Heart right ventricle (tissue), 16 donors: ENCODE results near the gene SRSF7. TPM values are rescaled to one million over a fixed set of nuclear protein-coding genes. Genes with fewer than 3 reads are reported as not detected.
A peak's percentile ranks its signal among the peaks of the same experiment; 100 is the strongest.
"Not testable (repeated sequence)": the region's sequence is repeated elsewhere in the genome, so short reads cannot be mapped to it uniquely, and the experiment has no call there.

Experiments
- ATAC-seq, 8 donors: fragments of 200-7000 bp; cut with Tn5 transposase; one replicate each; pipeline ENCODE4 v1.9.1; 2020; ENCODE audit warnings: mild to moderate bottlenecking in 8 of 8, moderate library complexity in 8 of 8, moderate number of reproducible peaks in 1 of 8
- DNase-seq, 2 donors: peaks; one replicate each; pipeline ENCODE4 v3.0.0-alpha.2; 2020
- H3K27ac ChIP-seq, 10 donors: fragments of 200-600 bp; sonication (generic) in 2 of 10; one replicate each; pipeline versions ENCODE4 v1.5.0 to v1.8.0; 2020 to 2022; ENCODE audit warnings: mild to moderate bottlenecking in 3 of 10
- H3K27me3 ChIP-seq, 7 donors: fragments of 200-600 bp; one replicate each; pipeline ENCODE4 v1.8.0; 2021 to 2022; ENCODE audit warnings: mild to moderate bottlenecking in 2 of 7
- H3K36me3 ChIP-seq, 9 donors: fragments of 200-600 bp; sonication (generic) in 1 of 9; one replicate each; pipeline versions ENCODE4 v1.5.0 to v1.8.0; 2020 to 2022; ENCODE audit warnings: mild to moderate bottlenecking in 2 of 9
- H3K4me1 ChIP-seq, 9 donors: fragments of 200-600 bp; sonication (generic) in 1 of 9; one replicate each; pipeline versions ENCODE4 v1.5.0 to v1.8.0; 2020 to 2022; ENCODE audit warnings: mild to moderate bottlenecking in 4 of 9
- H3K4me3 ChIP-seq, 10 donors: fragments of 200-600 bp; sonication (generic) in 2 of 10; one replicate each; pipeline versions ENCODE4 v1.5.0 to v1.8.0; 2020 to 2022; ENCODE audit warnings: mild to moderate bottlenecking in 7 of 10, moderate library complexity in 2 of 10
- H3K9me3 ChIP-seq, 11 donors: fragments of 200-600 bp in 10 of 11; sonication (generic) in 2 of 11; one replicate each; pipeline versions ENCODE4 v1.5.0 to v1.8.0; 2013 to 2022; ENCODE audit warnings: mild to moderate bottlenecking in 2 of 11, control low read depth in 1 of 11, moderate library complexity in 1 of 11
- CTCF ChIP-seq, 9 donors: fragments of 200-600 bp; sonication (generic) in 2 of 9; IDR thresholded peaks; one replicate each; pipeline versions ENCODE4 v1.5.0 to v1.8.0; 2021 to 2022; ENCODE audit warnings: antibody characterized with exemption in 9 of 9, mild to moderate bottlenecking in 5 of 9, moderate library complexity in 1 of 9
- WGBS, 2 donors: extraction: QIAGEN DNeasy Blood & Tissue Kit; methylation state at CpG; one replicate each; pipeline ENCODE4 v1.1.7; 2013; ENCODE audit warnings: inconsistent platforms in 1 of 2; 5-methylcytosine and 5-hydroxymethylcytosine counted together
- intact Hi-C, 10 donors: fragments of 100-400 bp; cut with DNase I; formaldehyde crosslinking; loops; one replicate each; pipeline versions ENCODE4 v1.11.1 to v1.14.2; 2022
- polyA plus RNA-seq, 2 donors: library from polyadenylated mRNA; stranded (reverse); fragments of 200-250 nt; gene quantifications; one replicate each; pipeline ENCODE4 v1.2.3, GENCODE V29; 2013
- total RNA-seq, 10 donors: library from RNA; stranded (reverse); fragmentation: NEBNext Ultra II Directional in 3 of 10; extraction: Animal tissue kit (Norgen Biotek cat#: 25700) in 3 of 10; gene quantifications; one replicate each; pipeline versions ENCODE4 v1.2.1 to v1.2.4, GENCODE V29; 2021 to 2023
- donor health status: Arrhythmogenic right ventricular cardiomyopathy.
- donor health status: ischemic (EF 13 %, LVEDD 7.1; RV severe dilation, severe dysfunction).
- donor health status: healthy with polysubstance abuse.
- donor health status: DM: no; HTN: yes; CAD: no.
- donor health status: DM: no; HTN: no; CAD: no.
- donor health status: ischemic (EF 25% LVEDD 6.9; RV normal size, moderate dysfunction).
- donor health status: ischemic (EF 25% LVEDD 5.7; RV mildly dilated, moderate dysfunction).
- donor health status: healthy.
- donor health status: DM: yes; HTN: yes; CAD: no.
- donor health status: Ischemic cardiomyopathy.
- donor health status: ischemic (EF 35%, LVEDD 5.7; RV mildly dilated, moderate dysfunction).
- donor health status: nonischemic (EF 11% LVEDD 7.7; RV severe dilation, severe dysfunction).
- donor health status: DM: yes; HTN: yes; CAD: no.
- donor health status: PGD.
- donor health status: ischemic (EF 29% LVEDD 5.4; RV normal size, mild dysfunction).
- donor health status: nonischemic (EF 23%, LVEDD 6.1; RV moderate dilation, normal function).

The SRSF7 gene
- total and polyA plus RNA-seq, 12 donors, result 33.2 to 98.8 (median 49.5) TPM

DNA sequence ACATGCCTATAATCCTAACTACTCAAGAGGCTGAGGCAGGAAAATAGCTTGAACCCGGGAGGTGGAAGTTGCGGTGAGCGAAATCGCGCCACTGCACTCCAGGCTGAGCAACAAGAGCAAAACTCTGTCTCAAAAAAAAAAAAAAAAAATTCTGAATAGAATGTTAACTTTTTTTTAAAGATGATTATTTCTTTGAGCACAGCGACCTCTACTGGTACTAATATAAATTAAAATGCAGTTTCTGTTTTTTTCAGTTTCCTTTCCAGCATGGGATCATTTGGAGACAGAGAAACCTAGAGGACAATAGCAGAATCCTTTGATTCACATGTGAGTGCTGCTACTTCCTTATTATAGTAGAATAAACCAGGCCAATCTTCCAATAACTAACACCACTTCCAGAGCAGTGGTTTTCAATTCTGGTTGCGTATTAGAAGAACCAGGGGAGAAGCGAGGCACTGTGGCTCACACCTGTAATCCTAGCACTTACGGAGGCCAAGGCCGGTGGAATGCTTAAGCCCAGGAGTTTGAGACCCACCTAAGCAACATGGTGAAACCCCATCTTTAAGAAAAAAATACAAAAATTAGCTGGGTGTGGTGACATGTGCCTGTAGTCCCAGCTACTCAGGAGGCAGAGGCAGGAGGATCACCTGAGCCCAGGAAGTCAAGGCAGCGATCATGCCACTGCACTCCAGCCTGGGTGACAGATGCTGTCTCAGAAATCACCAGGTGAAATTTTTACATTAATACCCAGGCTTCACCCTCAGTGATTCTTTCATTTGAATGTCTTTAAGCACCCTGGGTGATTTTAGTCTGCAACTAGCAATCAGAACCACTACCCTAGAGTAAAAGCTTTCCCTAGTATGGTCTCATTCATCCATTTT lies 10.1 kb downstream of the SRSF7 start:
- ATAC-seq, result peak in 6 of 8 donors; percentile 12 to 47 (median 26)
- H3K27me3 ChIP-seq, result no peaks in the 10 kb centered on the region
- no peak for DNase-seq
- peaks cover 0 to 6% (median 0%) of the 10 kb centered on the region in 11 donors for H3K9me3 ChIP-seq
- intact Hi-C loops, result loop anchor here in 6 of 10 donors (1.0 to 10.0 kb wide), 9 partner anchors 69 to 426 kb away; no protein-coding TSS in a partner anchor
- peaks cover 0 to 58% (median 37%) of the 10 kb centered on the region in 9 donors for H3K4me1 ChIP-seq
- TF ChIP-seq CTCF (IDR thresholded peaks at IDR 0.05), result peak; percentile 48 to 76 (median 64)
- peaks cover 0 to 78% (median 25%) of the 10 kb centered on the region in 9 donors for H3K36me3 ChIP-seq
- WGBS, 2 donors, result 60 to 61% methylated on average over 11 of the region's 11 CpGs
- H3K4me3 ChIP-seq, result peak overlapping the region in 1 of 10 donors; percentile 9
- H3K27ac ChIP-seq, result peak overlapping the region in 5 of 10 donors; percentile 14 to 40 (median 38)

DNA sequence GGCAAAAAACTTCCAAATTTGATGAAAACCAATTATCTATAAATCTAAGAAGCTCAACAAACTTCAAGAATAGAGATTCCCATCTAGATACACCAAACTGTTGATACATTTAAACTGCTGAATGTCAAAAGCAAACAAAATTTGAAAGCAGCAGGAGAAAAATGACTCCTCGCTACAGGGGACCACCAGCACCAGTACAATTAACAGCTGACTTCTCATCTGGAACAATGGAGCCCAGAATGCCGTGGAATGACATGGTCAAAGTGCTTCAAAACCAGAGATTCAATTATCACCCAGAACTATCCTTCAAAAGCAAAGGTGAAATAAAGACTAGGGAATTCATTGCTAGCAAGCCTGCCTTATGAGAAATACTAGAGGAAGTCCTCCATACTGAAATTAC lies 11.6 kb downstream of the SRSF7 start:
- no peak for TF ChIP-seq CTCF (IDR thresholded peaks at IDR 0.05)
- no peak overlapping the region for H3K27ac ChIP-seq
- 95 to 96% methylated on average over 2 of the region's 2 CpGs for WGBS, 2 donors
- H3K4me1 ChIP-seq, result peaks cover 0 to 52% (median 35%) of the 10 kb centered on the region in 9 donors
- H3K9me3 ChIP-seq, result peaks cover 0 to 6% (median 0%) of the 10 kb centered on the region in 11 donors
- no peaks in the 10 kb centered on the region for H3K27me3 ChIP-seq
- H3K36me3 ChIP-seq, result peaks cover 0 to 71% (median 10%) of the 10 kb centered on the region in 9 donors
- H3K4me3 ChIP-seq, result no peak overlapping the region
- DNase-seq, result no peak
- intact Hi-C loops, result loop anchor here in 5 of 10 donors (2.0 to 10.0 kb wide), 5 partner anchors 162 to 427 kb away; no protein-coding TSS in a partner anchor
- no peak for ATAC-seq

- peaks cover 0 to 52% (median 22%) of the 10 kb centered on the region in 9 donors for H3K4me1 ChIP-seq
- WGBS, 2 donors, result 93 to 95% methylated on average over 3 of the region's 3 CpGs
Measured at GRCh38 chr2:38737925-38738324, 13.2 kb downstream of the SRSF7 start.

GRCh38 chr2:38737000-38737698 lies 14.0 kb downstream of the SRSF7 start:
- Histone ChIP-seq H3K36me3 (peaks cover 0 to 68% (median 4%) of the 10 kb centered on the region in 9 donors), H3K4me1 (peaks cover 0 to 52% (median 22%) of the 10 kb centered on the region in 9 donors), H3K27ac (peak overlapping the region in 2 of 10 donors; percentile 1 to 65)
- not testable (repeated sequence) for H3K4me3 ChIP-seq, H3K27me3 ChIP-seq, H3K9me3 ChIP-seq, DNase-seq
- peak in 5 of 8 donors; percentile 7 to 68 (median 20) for ATAC-seq
- WGBS, 2 donors, result 73 to 79% methylated on average over 11 of the region's 11 CpGs
- intact Hi-C loops, result loop anchor here in 5 of 10 donors (5.0 to 10.0 kb wide), 4 partner anchors 160 to 422 kb away; no protein-coding TSS in a partner anchor

More at GRCh38 chr2:38737925-38738324, 13.2 kb downstream of the SRSF7 start:
- Histone ChIP-seq H3K27ac (peak overlapping the region in 2 of 10 donors; percentile 1 to 65), H3K36me3 (peaks cover 0 to 68% (median 0%) of the 10 kb centered on the region in 9 donors), H3K27me3 (no peaks in the 10 kb centered on the region), H3K4me3 (no peak overlapping the region), H3K9me3 (peaks cover 0 to 6% (median 0%) of the 10 kb centered on the region in 11 donors)
- intact Hi-C loops, result loop anchor here in 5 of 10 donors (2.0 to 10.0 kb wide), 5 partner anchors 161 to 425 kb away; no protein-coding TSS in a partner anchor
- TF ChIP-seq CTCF (IDR thresholded peaks at IDR 0.05), result no peak
- ATAC-seq (no peak), DNase-seq (no peak)
